Activated CD8-positive, alpha-beta memory T cell treated with anti-CD3 and anti-CD28 coated beads, Interleukin-2, amount 10 ng/mL, durations not matched to agents 7 days and 5 days (primary cell): ENCODE results near the gene LRIG1. TPM values are rescaled to one million over a fixed set of nuclear protein-coding genes. Genes with fewer than 3 reads are reported as not detected.
A peak's percentile ranks its signal among the peaks of the same experiment; 100 is the strongest.

Experiments used
- ATAC-seq: fragments of 150-1000 bp; cut with Tn5 transposase; one replicate; pipeline ENCODE4 v1.10.0; 2021; ENCODE audit warnings: moderate library complexity
- CTCF ChIA-PET: fragments of 350-600 bp; sonication (Branson Sonifier 250); formaldehyde crosslinking; loops from one replicate; lab custom pipeline; 2021; ENCODE audit warnings: antibody characterized with exemption; lab: Charles Lee
- DNase-seq: peaks from one replicate; pipeline ENCODE4 v3.0.0-alpha.2; 2020
- H3K27ac Mint-ChIP-seq: one replicate; pipeline ENCODE4 v1.8.0; 2021; ENCODE audit warnings: mild to moderate bottlenecking, mixed read lengths
- H3K27me3 Mint-ChIP-seq: one replicate; pipeline ENCODE4 v1.8.0; 2021; ENCODE audit warnings: mixed read lengths
- H3K36me3 Mint-ChIP-seq: one replicate; pipeline ENCODE4 v1.8.0; 2021; ENCODE audit warnings: mild to moderate bottlenecking, mixed read lengths
- H3K4me1 Mint-ChIP-seq: one replicate; pipeline ENCODE4 v1.8.0; 2021; ENCODE audit warnings: mixed read lengths
- H3K4me3 Mint-ChIP-seq: one replicate; pipeline ENCODE4 v1.8.0; 2021; ENCODE audit warnings: mild to moderate bottlenecking, moderate library complexity, mixed read lengths
- H3K9me3 Mint-ChIP-seq: one replicate; pipeline ENCODE4 v1.8.0; 2022; ENCODE audit warnings: low read depth, mixed read lengths
- total RNA-seq, 2 experiments: library from RNA; stranded (reverse); gene quantifications; one replicate each; pipeline ENCODE4 v1.2.3, GENCODE V29; 2021

LRIG1 gene
- total RNA-seq, 2 experiments from 2014 or later = 21.0 to 31.6 TPM

- H3K36me3 Mint-ChIP-seq = no peaks in the 10 kb centered on the region
- H3K27me3 Mint-ChIP-seq = peaks cover 4% of the 10 kb centered on the region
- H3K4me1 Mint-ChIP-seq = peaks cover 5% of the 10 kb centered on the region
- DNase-seq = no peak
- ATAC-seq = no peak
- H3K27ac Mint-ChIP-seq = no peak overlapping the region
- H3K4me3 Mint-ChIP-seq = no peak overlapping the region
- no peaks in the 10 kb centered on the region for H3K9me3 Mint-ChIP-seq
- CTCF ChIA-PET = interaction anchor here (1.2 kb wide), 1 partner anchor 114 kb away, joined by 3 read pairs; no protein-coding TSS in a partner anchor
These were observed 19.9 kb upstream of the LRIG1 start for GRCh38 chr3:66520724-66521123.

GRCh38 chr3:66518644-66519043, 17.8 kb upstream of the LRIG1 start:
- Mint-ChIP-seq H3K27ac (no peak overlapping the region), H3K36me3 (no peaks in the 10 kb centered on the region), H3K9me3 (no peaks in the 10 kb centered on the region), H3K4me1 (no peaks in the 10 kb centered on the region), H3K27me3 (peaks cover 5% of the 10 kb centered on the region), H3K4me3 (no peak overlapping the region)
- CTCF ChIA-PET = no interaction called here
- ATAC-seq = no peak
- DNase-seq = no peak

GRCh38 chr3:66518126-66518525, 17.3 kb upstream of the LRIG1 start:
- Mint-ChIP-seq H3K27me3 (peaks cover 6% of the 10 kb centered on the region), H3K27ac (no peak overlapping the region), H3K4me3 (no peak overlapping the region), H3K9me3 (no peaks in the 10 kb centered on the region), H3K4me1 (no peaks in the 10 kb centered on the region), H3K36me3 (no peaks in the 10 kb centered on the region)
- CTCF ChIA-PET = no interaction called here
- no peak for DNase-seq
- ATAC-seq = no peak

GRCh38 chr3:66517241-66517640, 16.4 kb upstream of the LRIG1 start:
- H3K36me3 Mint-ChIP-seq = no peaks in the 10 kb centered on the region
- CTCF ChIA-PET = interaction anchor here (1.2 kb wide), 1 partner anchor 110 kb away, joined by 5 read pairs; no protein-coding TSS in a partner anchor
- H3K4me3 Mint-ChIP-seq = no peak overlapping the region
- ATAC-seq (no peak), DNase-seq (no peak)
- peaks cover 9% of the 10 kb centered on the region for H3K27me3 Mint-ChIP-seq
- no peaks in the 10 kb centered on the region for H3K9me3 Mint-ChIP-seq
- H3K4me1 Mint-ChIP-seq = no peaks in the 10 kb centered on the region
- H3K27ac Mint-ChIP-seq = no peak overlapping the region

- Mint-ChIP-seq H3K4me3 (no peak overlapping the region), H3K36me3 (no peaks in the 10 kb centered on the region), H3K4me1 (peaks cover 6% of the 10 kb centered on the region), H3K27ac (no peak overlapping the region), H3K9me3 (no peaks in the 10 kb centered on the region), H3K27me3 (peaks cover 29% of the 10 kb centered on the region)
- DNase-seq (no peak), ATAC-seq (no peak)
- CTCF ChIA-PET = no interaction called here
These were observed 7.6 kb upstream of the LRIG1 start for GRCh38 chr3:66508461-66508860.

GRCh38 chr3:66507423-66508260, 6.8 kb upstream of the LRIG1 start:
- H3K4me1 Mint-ChIP-seq = peaks cover 13% of the 10 kb centered on the region
- H3K27me3 Mint-ChIP-seq = peaks cover 32% of the 10 kb centered on the region
- H3K36me3 Mint-ChIP-seq = no peaks in the 10 kb centered on the region
- no peak overlapping the region for H3K27ac Mint-ChIP-seq
- CTCF ChIA-PET = interaction anchor here (0.7 to 1.4 kb wide), 3 partner anchors 19 to 324 kb away, joined by 3 to 5 read pairs (median 3); no protein-coding TSS in a partner anchor
- H3K9me3 Mint-ChIP-seq = no peaks in the 10 kb centered on the region
- ATAC-seq (no peak), DNase-seq (no peak)
- no peak overlapping the region for H3K4me3 Mint-ChIP-seq

GRCh38 chr3:66506154-66506553, 5.3 kb upstream of the LRIG1 start:
- DNase-seq (no peak), ATAC-seq (no peak)
- Mint-ChIP-seq H3K9me3 (no peaks in the 10 kb centered on the region), H3K27me3 (peaks cover 29% of the 10 kb centered on the region), H3K4me1 (peaks cover 23% of the 10 kb centered on the region), H3K36me3 (no peaks in the 10 kb centered on the region), H3K27ac (no peak overlapping the region), H3K4me3 (no peak overlapping the region)
- CTCF ChIA-PET = interaction anchor here (0.9 to 1.4 kb wide), 2 partner anchors 17 to 99 kb away, joined by 3 to 5 read pairs; no protein-coding TSS in a partner anchor

- Mint-ChIP-seq H3K9me3 (no peaks in the 10 kb centered on the region), H3K4me3 (no peak overlapping the region), H3K27ac (no peak overlapping the region), H3K27me3 (peaks cover 20% of the 10 kb centered on the region), H3K36me3 (no peaks in the 10 kb centered on the region), H3K4me1 (peaks cover 24% of the 10 kb centered on the region)
- CTCF ChIA-PET = interaction anchor here (0.9 kb wide), 1 partner anchor 18 kb away, joined by 3 read pairs; no protein-coding TSS in a partner anchor
- ATAC-seq (no peak), DNase-seq (no peak)
These were observed 4.2 kb upstream of the LRIG1 start for GRCh38 chr3:66504850-66505641.

GRCh38 chr3:66502981-66503380, 2.2 kb upstream of the LRIG1 start:
- Mint-ChIP-seq H3K27me3 (peaks cover 20% of the 10 kb centered on the region), H3K27ac (no peak overlapping the region), H3K9me3 (no peaks in the 10 kb centered on the region), H3K4me3 (no peak overlapping the region), H3K36me3 (no peaks in the 10 kb centered on the region), H3K4me1 (peaks cover 44% of the 10 kb centered on the region)
- CTCF ChIA-PET = interaction anchor here (1.0 to 1.4 kb wide), 2 partner anchors 19 to 96 kb away, joined by 4 to 7 read pairs; no protein-coding TSS in a partner anchor
- ATAC-seq (no peak), DNase-seq (no peak)

- DNase-seq (no peak), ATAC-seq (no peak)
- Mint-ChIP-seq H3K27ac (no peak overlapping the region), H3K4me1 (peaks cover 48% of the 10 kb centered on the region), H3K36me3 (no peaks in the 10 kb centered on the region), H3K9me3 (no peaks in the 10 kb centered on the region), H3K4me3 (no peak overlapping the region), H3K27me3 (peaks cover 20% of the 10 kb centered on the region)
- CTCF ChIA-PET = interaction anchor here (1.0 to 1.4 kb wide), 2 partner anchors 19 to 95 kb away, joined by 4 to 7 read pairs; no protein-coding TSS in a partner anchor
These were observed 1.5 kb upstream of the LRIG1 start for GRCh38 chr3:66502245-66502874.

GRCh38 chr3:66501483-66502244, 842 bp upstream of the LRIG1 start:
- H3K9me3 Mint-ChIP-seq = no peaks in the 10 kb centered on the region
- ATAC-seq = no peak
- no peaks in the 10 kb centered on the region for H3K36me3 Mint-ChIP-seq
- CTCF ChIA-PET = interaction anchor here (1.0 to 1.4 kb wide), 2 partner anchors 18 to 94 kb away, joined by 4 to 7 read pairs; no protein-coding TSS in a partner anchor
- H3K4me3 Mint-ChIP-seq = peak overlapping the region; percentile 69
- H3K27me3 Mint-ChIP-seq = peaks cover 20% of the 10 kb centered on the region
- peaks cover 54% of the 10 kb centered on the region for H3K4me1 Mint-ChIP-seq
- DNase-seq = no peak
- H3K27ac Mint-ChIP-seq = peak overlapping the region; percentile 54

GRCh38 chr3:66499881-66500575, 794 bp downstream of the LRIG1 start:
- DNase-seq (peak; percentile 65), ATAC-seq (peak; percentile 12)
- Mint-ChIP-seq H3K9me3 (no peaks in the 10 kb centered on the region), H3K27me3 (peaks cover 17% of the 10 kb centered on the region), H3K4me3 (peak overlapping the region; percentile 96), H3K27ac (peak overlapping the region; percentile 82), H3K4me1 (peaks cover 68% of the 10 kb centered on the region), H3K36me3 (no peaks in the 10 kb centered on the region)
- CTCF ChIA-PET = interaction anchor here (1.2 to 1.7 kb wide), 2 partner anchors 17 to 93 kb away, joined by 3 to 5 read pairs; no protein-coding TSS in a partner anchor
